ENCODE data around the gene ACACB. TPM values are rescaled to one million over a fixed set of nuclear protein-coding genes. Genes with fewer than 3 reads are reported as not detected.
"Not testable (repeated sequence)": the region's sequence is repeated elsewhere in the genome, so short reads cannot be mapped to it uniquely, and the experiment has no call there.

ACACB gene
- total RNA-seq, 4 donors from 2014 or later = 69.5 to 132 (median 93.6) TPM

DNA sequence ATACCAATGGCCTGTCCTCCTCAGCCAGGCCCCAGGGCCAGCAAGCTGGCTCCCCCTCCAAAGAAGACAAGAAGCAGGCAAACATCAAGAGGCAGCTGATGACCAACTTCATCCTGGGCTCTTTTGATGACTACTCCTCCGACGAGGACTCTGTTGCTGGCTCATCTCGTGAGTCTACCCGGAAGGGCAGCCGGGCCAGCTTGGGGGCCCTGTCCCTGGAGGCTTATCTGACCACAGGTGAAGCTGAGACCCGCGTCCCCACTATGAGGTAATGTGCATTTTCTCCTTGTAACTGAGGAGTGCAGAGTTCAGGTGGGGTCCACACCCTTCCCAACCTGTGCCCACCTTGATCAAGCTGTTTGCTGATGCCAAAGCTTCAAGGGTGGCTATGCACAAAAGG, 23.4 kb downstream of the ACACB start:
- Histone ChIP-seq H3K27ac (no peak overlapping the region), H3K4me3 (no peak overlapping the region), H3K27me3 (no peaks in the 10 kb centered on the region), H3K36me3 (peaks cover 0 to 6% (median 2%) of the 10 kb centered on the region in 4 donors), H3K9me3 (no peaks in the 10 kb centered on the region), H3K4me1 (peaks cover 0 to 25% (median 6%) of the 10 kb centered on the region in 4 donors)
- in situ Hi-C loops (cut with MboI; ENCODE audit: low pct_ligation_motif_present in 1 of 4, low pct_unique_long_range_greater_than_20kb in 1 of 4, low sequenced_read_pairs in 3 of 4) (no loop called here), intact Hi-C loops (cut with DNase I; ENCODE audit: low total_unique reads) (loop anchor here (5.0 kb wide), 1 partner anchor 533 kb away; no protein-coding TSS in a partner anchor)
- TF ChIP-seq, protein P1, sequence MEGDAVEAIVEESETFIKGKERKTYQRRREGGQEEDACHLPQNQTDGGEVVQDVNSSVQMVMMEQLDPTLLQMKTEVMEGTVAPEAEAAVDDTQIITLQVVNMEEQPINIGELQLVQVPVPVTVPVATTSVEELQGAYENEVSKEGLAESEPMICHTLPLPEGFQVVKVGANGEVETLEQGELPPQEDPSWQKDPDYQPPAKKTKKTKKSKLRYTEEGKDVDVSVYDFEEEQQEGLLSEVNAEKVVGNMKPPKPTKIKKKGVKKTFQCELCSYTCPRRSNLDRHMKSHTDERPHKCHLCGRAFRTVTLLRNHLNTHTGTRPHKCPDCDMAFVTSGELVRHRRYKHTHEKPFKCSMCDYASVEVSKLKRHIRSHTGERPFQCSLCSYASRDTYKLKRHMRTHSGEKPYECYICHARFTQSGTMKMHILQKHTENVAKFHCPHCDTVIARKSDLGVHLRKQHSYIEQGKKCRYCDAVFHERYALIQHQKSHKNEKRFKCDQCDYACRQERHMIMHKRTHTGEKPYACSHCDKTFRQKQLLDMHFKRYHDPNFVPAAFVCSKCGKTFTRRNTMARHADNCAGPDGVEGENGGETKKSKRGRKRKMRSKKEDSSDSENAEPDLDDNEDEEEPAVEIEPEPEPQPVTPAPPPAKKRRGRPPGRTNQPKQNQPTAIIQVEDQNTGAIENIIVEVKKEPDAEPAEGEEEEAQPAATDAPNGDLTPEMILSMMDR (IDR thresholded peaks at IDR 0.05) = no peak
- TF ChIP-seq POLR2A (IDR thresholded peaks at IDR 0.05) (no peak), POLR2AphosphoS5 (IDR thresholded peaks at IDR 0.05) (no peak), EP300 (IDR thresholded peaks at IDR 0.05; ENCODE audit: low read depth) (no peak)
- WGBS, 2 donors (ENCODE audit: low coverage in 1 of 2) = 77% methylated on average over 7 of the region's 7 CpGs; no CpG with 5 or more reads in 1 of the 2 donors
- no peak for DNase-seq

DNA sequence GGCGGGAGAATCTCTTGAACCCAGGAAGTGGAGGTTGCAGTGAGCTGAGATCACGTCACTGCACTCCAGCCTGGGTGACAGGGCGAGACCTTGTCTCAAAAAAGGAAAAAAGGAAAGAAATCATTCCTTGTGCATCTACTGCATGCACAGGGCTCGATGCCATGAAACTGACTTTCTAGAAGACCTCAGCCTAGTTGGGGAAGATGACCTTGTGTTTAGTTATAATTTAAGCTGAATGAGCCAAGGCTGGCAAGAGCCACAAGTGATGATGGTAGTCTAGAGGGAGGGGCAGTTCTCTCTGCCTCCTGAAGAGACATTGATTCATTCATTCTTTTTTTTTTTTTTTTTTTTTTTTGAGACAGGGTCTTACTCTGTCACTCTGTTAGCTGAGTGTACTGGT, 24.2 kb downstream of the ACACB start:
- Histone ChIP-seq H3K4me1 (peaks cover 0 to 33% (median 9%) of the 10 kb centered on the region in 4 donors), H3K9me3 (no peaks in the 10 kb centered on the region), H3K27me3 (no peaks in the 10 kb centered on the region), H3K36me3 (peaks cover 0 to 6% (median 2%) of the 10 kb centered on the region in 4 donors), H3K4me3 (no peak overlapping the region), H3K27ac (no peak overlapping the region)
- in situ Hi-C loops (cut with MboI; ENCODE audit: low pct_ligation_motif_present in 1 of 4, low pct_unique_long_range_greater_than_20kb in 1 of 4, low sequenced_read_pairs in 3 of 4) = no loop called here
- TF ChIP-seq, protein P1 (IDR thresholded peaks at IDR 0.05) = no peak
- TF ChIP-seq EP300 (IDR thresholded peaks at IDR 0.05; ENCODE audit: low read depth) (no peak), POLR2A (IDR thresholded peaks at IDR 0.05) (no peak), POLR2AphosphoS5 (IDR thresholded peaks at IDR 0.05) (no peak)
- intact Hi-C loops (cut with DNase I; ENCODE audit: low total_unique reads) = loop anchor here (5.0 kb wide), 1 partner anchor 532 kb away; no protein-coding TSS in a partner anchor
- 82 to 83% methylated on average over 1 to 4 of the region's 4 CpGs for WGBS, 2 donors (ENCODE audit: low coverage in 1 of 2)
- DNase-seq = no peak

DNA sequence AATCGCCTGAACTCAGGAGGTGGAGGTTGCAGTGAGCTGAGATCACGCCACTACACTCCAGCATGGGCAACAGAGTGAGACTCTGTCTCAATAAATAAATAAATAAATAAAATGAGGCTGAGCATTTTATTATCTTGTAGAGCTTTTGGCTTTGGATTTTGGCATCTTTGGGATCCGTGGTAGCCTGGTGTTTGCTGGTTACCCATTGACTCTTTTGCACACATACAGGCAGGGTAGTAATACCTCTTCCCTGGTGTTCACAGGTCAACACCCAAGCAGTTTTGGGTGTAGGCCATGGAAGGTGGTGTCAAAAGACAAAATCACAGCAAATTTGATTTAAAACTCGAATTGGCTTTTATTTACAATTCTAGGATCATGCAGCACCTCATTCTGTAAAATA, 27.8 kb downstream of the ACACB start:
- H3K4me1 ChIP-seq = peaks cover 0 to 52% (median 9%) of the 10 kb centered on the region in 4 donors
- H3K27ac ChIP-seq = peak overlapping the region in 1 of 4 donors; percentile 27
- no peak overlapping the region for H3K4me3 ChIP-seq
- H3K27me3 ChIP-seq = no peaks in the 10 kb centered on the region
- in situ Hi-C loops (cut with MboI; ENCODE audit: low pct_ligation_motif_present in 1 of 4, low pct_unique_long_range_greater_than_20kb in 1 of 4, low sequenced_read_pairs in 3 of 4) = no loop called here
- intact Hi-C loops (cut with DNase I; ENCODE audit: low total_unique reads) = loop anchor here (5.0 kb wide), 1 partner anchor 528 kb away; no protein-coding TSS in a partner anchor
- peaks cover 0 to 6% (median 0%) of the 10 kb centered on the region in 4 donors for H3K36me3 ChIP-seq
- WGBS, 2 donors (ENCODE audit: low coverage in 1 of 2) = 19 to 48% methylated on average over 1 to 4 of the region's 4 CpGs
- DNase-seq = no peak
- H3K9me3 ChIP-seq = no peaks in the 10 kb centered on the region
- TF ChIP-seq EP300 (IDR thresholded peaks at IDR 0.05; ENCODE audit: low read depth) (no peak), POLR2A (IDR thresholded peaks at IDR 0.05) (no peak), POLR2AphosphoS5 (IDR thresholded peaks at IDR 0.05) (no peak)
- TF ChIP-seq, protein P1 (IDR thresholded peaks at IDR 0.05) = no peak

DNA sequence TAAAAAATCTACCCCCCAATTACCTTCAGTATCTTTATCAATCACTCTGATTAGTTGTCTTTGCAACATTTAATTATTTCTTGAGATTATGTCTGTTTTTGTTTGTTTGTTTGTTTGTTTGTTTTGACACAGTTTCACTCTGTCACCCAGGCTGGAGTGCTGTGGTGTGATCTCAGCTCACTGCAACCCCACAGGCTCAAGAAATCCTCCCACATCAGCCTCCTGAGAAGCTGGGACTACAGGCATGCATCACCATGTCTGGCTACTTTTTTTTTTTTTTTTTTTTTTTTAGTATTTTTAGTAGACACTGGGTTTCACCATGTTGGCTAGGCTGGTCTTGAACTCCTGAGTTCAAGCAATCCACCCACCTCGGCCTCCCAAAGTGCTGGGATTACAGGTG, 30.7 kb downstream of the ACACB start:
- in situ Hi-C loops (cut with MboI; ENCODE audit: low pct_ligation_motif_present in 1 of 4, low pct_unique_long_range_greater_than_20kb in 1 of 4, low sequenced_read_pairs in 3 of 4); H3K27me3 ChIP-seq; H3K9me3 ChIP-seq; intact Hi-C loops (cut with DNase I; ENCODE audit: low total_unique reads); H3K4me3 ChIP-seq; H3K36me3 ChIP-seq; DNase-seq: not testable (repeated sequence)
- Histone ChIP-seq H3K4me1 (peaks cover 3 to 59% (median 9%) of the 10 kb centered on the region in 4 donors), H3K27ac (peak overlapping the region in 2 of 4 donors; percentile 10 to 28)
- 94% methylated on average over 1 of the region's 1 CpG; no CpG with 5 or more reads in 1 of the 2 donors for WGBS, 2 donors (ENCODE audit: low coverage in 1 of 2)

DNA sequence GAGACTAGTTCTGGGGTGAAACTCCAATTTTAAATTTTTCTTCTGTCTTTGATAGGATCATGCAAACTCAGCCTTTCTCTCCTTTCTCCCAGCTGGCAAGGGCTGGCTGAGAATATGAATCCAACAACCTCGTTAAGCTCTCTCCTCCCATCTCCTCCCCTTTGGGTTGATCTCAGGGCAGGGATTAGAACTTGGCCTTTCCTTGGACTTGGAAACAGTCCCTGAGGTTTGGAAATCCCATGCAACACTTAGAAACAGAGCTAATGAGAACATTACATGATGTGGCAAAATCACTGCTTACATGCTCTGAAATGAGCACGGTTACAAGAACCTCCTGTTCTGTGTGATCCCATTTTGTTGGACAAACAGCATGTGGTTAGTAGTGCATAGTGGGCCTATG, 31.6 kb downstream of the ACACB start:
- peaks cover 3 to 55% (median 9%) of the 10 kb centered on the region in 4 donors for H3K4me1 ChIP-seq
- H3K27me3 ChIP-seq = no peaks in the 10 kb centered on the region
- TF ChIP-seq POLR2AphosphoS5 (IDR thresholded peaks at IDR 0.05) (peak; percentile 39 to 80 (median 62)), POLR2A (IDR thresholded peaks at IDR 0.05) (no peak)
- 0 to 27% methylated on average over 2 of the region's 2 CpGs for WGBS, 2 donors (ENCODE audit: low coverage in 1 of 2)
- H3K4me3 ChIP-seq = no peak overlapping the region
- H3K27ac ChIP-seq = peak overlapping the region; percentile 42 to 61 (median 53)
- H3K36me3 ChIP-seq = no peaks in the 10 kb centered on the region
- intact Hi-C loops (cut with DNase I; ENCODE audit: low total_unique reads) (no loop called here), in situ Hi-C loops (cut with MboI; ENCODE audit: low pct_ligation_motif_present in 1 of 4, low pct_unique_long_range_greater_than_20kb in 1 of 4, low sequenced_read_pairs in 3 of 4) (no loop called here)
- H3K9me3 ChIP-seq = no peaks in the 10 kb centered on the region
- peak; percentile 36 for DNase-seq
